Activated CD8-positive, alpha-beta memory T cell treated with anti-CD3 and anti-CD28 coated beads, Interleukin-2, amount 50 U/mL, for 24 hours (primary cell): ENCODE data around the gene OTOF.

ENCODE experiments used
- DNase-seq: peaks from one replicate; pipeline ENCODE4 v3.0.0-alpha.2; 2020; ENCODE audit errors: extremely low read depth

OTOF gene

GRCh38 chr2:26453421-26454329, 24.2 kb downstream of the OTOF start:
- no peak for DNase-seq

- no peak for DNase-seq
Measured at GRCh38 chr2:26451700-26452099, 26.2 kb downstream of the OTOF start.

- no peak for DNase-seq
Measured at GRCh38 chr2:26450031-26450635, 27.8 kb downstream of the OTOF start.

GRCh38 chr2:26449278-26450030, 28.5 kb downstream of the OTOF start:
- DNase-seq: no peak

- DNase-seq: no peak
Measured at GRCh38 chr2:26448651-26449050, 29.3 kb downstream of the OTOF start.

- DNase-seq: no peak
Measured at GRCh38 chr2:26444236-26444635, 33.7 kb downstream of the OTOF start.

GRCh38 chr2:26442707-26443106, 35.2 kb downstream of the OTOF start:
- no peak for DNase-seq

GRCh38 chr2:26442301-26442700, 35.6 kb downstream of the OTOF start:
- no peak for DNase-seq

- DNase-seq: no peak
Measured at GRCh38 chr2:26438926-26439325, 39.0 kb downstream of the OTOF start.

- no peak for DNase-seq
Measured at GRCh38 chr2:26438526-26438925, 39.4 kb downstream of the OTOF start.

- DNase-seq: no peak
Measured at GRCh38 chr2:26435106-26435505, 42.8 kb downstream of the OTOF start.

GRCh38 chr2:26432859-26433258, 45.1 kb downstream of the OTOF start:
- DNase-seq: no peak

GRCh38 chr2:26432363-26432762, 45.6 kb downstream of the OTOF start:
- DNase-seq: no peak

GRCh38 chr2:26430826-26431225, 47.1 kb downstream of the OTOF start:
- DNase-seq: no peak

GRCh38 chr2:26429779-26430578, 47.9 kb downstream of the OTOF start:
- DNase-seq: no peak

GRCh38 chr2:26428846-26429245, 49.1 kb downstream of the OTOF start:
- no peak for DNase-seq

- DNase-seq: no peak
Measured at GRCh38 chr2:26424221-26424620, 53.7 kb downstream of the OTOF start.

- no peak for DNase-seq
Measured at GRCh38 chr2:26423750-26424149, 54.2 kb downstream of the OTOF start.

GRCh38 chr2:26422947-26423629, 54.8 kb downstream of the OTOF start:
- no peak for DNase-seq

- no peak for DNase-seq
Measured at GRCh38 chr2:26421961-26422360, 56.0 kb downstream of the OTOF start.

GRCh38 chr2:26414311-26414710, 63.6 kb downstream of the OTOF start:
- DNase-seq: no peak
